Smooth muscle cell (in vitro differentiated cells): ENCODE data around the gene COA4. TPM values are rescaled to one million over a fixed set of nuclear protein-coding genes. Genes with fewer than 3 reads are reported as not detected.

Experiments
- DNase-seq: peaks from one replicate; lab custom pipeline; 2025; ENCODE audit not compliant: unreplicated experiment; lab: John Stamatoyannopoulos, UW
- H2AFZ ChIP-seq: fragments of 200-600 bp; sonication (generic); 2 replicates; pipeline ENCODE4 v1.6.0; 2016; ENCODE audit warnings: antibody characterized with exemption, low read depth, mild to moderate bottlenecking
- H3F3A ChIP-seq: fragments of 200-600 bp; sonication (generic); 2 replicates; pipeline ENCODE4 v1.6.0; 2017; ENCODE audit warnings: antibody characterized with exemption, low read depth
- H3K27ac ChIP-seq: fragments of 200-600 bp; sonication (generic); 2 replicates; pipeline ENCODE4 v1.5.1; 2016; ENCODE audit warnings: low read depth, mild to moderate bottlenecking
- H3K27me3 ChIP-seq: fragments of 200-600 bp; sonication (generic); 2 replicates; pipeline ENCODE4 v1.6.1; 2016; ENCODE audit warnings: low read depth, mild to moderate bottlenecking
- H3K36me3 ChIP-seq: fragments of 200-600 bp; sonication (generic); 2 replicates; pipeline ENCODE4 v1.5.1; 2016; ENCODE audit warnings: low read depth
- H3K4me1 ChIP-seq: fragments of 200-600 bp; sonication (generic); 2 replicates; pipeline ENCODE4 v1.5.1; 2016; ENCODE audit warnings: low read depth
- H3K4me2 ChIP-seq: fragments of 200-600 bp; sonication (generic); 2 replicates; pipeline ENCODE4 v1.6.0; 2016; ENCODE audit warnings: mild to moderate bottlenecking
- H3K4me3 ChIP-seq: fragments of 200-600 bp; sonication (generic); 2 replicates; pipeline ENCODE4 v1.5.1; 2016; ENCODE audit warnings: mild to moderate bottlenecking
- H3K79me2 ChIP-seq: fragments of 200-600 bp; sonication (generic); 2 replicates; pipeline ENCODE4 v1.6.0; 2016; ENCODE audit warnings: low read depth, mild to moderate bottlenecking
- H3K9ac ChIP-seq: fragments of 200-600 bp; sonication (generic); 2 replicates; pipeline ENCODE4 v1.6.0; 2016; ENCODE audit warnings: low read depth
- H3K9me3 ChIP-seq: fragments of 200-600 bp; sonication (generic); replicated peaks from 2 replicates; pipeline ENCODE4 v1.5.1; 2016; ENCODE audit warnings: low read depth
- H4K20me1 ChIP-seq: fragments of 200-600 bp; sonication (generic); 2 replicates; pipeline ENCODE4 v1.6.0; 2016; ENCODE audit warnings: low read depth
- WGBS: methylation state at CpG from one replicate; pipeline ENCODE4 v1.1.7; 2016; ENCODE audit warnings: low lambda C conversion rate; 5-methylcytosine and 5-hydroxymethylcytosine counted together
- polyA plus RNA-seq: library from polyadenylated mRNA; unstranded; fragments of >200 nt; fragmentation: Nextera tagmentation; extraction: Ambion mirVana; gene quantifications from 2 replicates; pipeline ENCODE4 v1.2.1, GENCODE V29; 2016
- total RNA-seq: library from RNA; depleted of rRNA; stranded (reverse); fragments of >200 nt; gene quantifications from 2 replicates; pipeline ENCODE4 v1.2.3, GENCODE V29; 2014
- TF ChIP-seq, protein P1 (sequence below): fragments of 200-600 bp; sonication (generic); IDR thresholded peaks from 2 replicates; pipeline ENCODE4 v1.5.1; 2017; ENCODE audit warnings: borderline replicate concordance, mild to moderate bottlenecking, antibody characterized with exemption; ENCODE audit not compliant: insufficient read depth, poor library complexity, severe bottlenecking

COA4 gene
- total and polyA plus RNA-seq, 2 experiments from 2014 or later, result 44.1 to 52.4 TPM

DNA sequence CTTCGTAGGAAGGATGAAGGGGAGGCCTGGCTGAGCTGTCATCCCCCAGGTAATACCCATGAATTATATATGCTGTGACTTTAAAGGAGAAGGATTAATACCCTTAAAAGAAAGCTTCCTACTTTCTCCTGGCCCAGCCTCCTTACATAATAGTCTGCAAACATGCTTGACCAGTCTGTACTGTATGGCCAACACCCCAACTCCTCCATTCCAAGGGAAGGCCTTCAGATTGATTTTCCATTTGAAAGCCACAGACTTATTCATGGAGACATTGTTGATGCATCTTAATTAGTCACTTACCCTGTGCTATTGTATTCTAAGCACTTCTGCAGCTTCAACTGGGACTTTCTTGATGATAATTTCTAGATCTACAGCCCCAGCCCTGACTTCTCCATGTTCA lies 2.1 kb upstream of the COA4 start:
- Histone ChIP-seq H3K27ac (no peak overlapping the region), H3F3A (no peaks in the 10 kb centered on the region), H2AFZ (no peak overlapping the region), H3K9me3 (no peaks in the 10 kb centered on the region), H3K9ac (no peak overlapping the region), H4K20me1 (no peaks in the 10 kb centered on the region), H3K4me1 (peaks cover 14% of the 10 kb centered on the region), H3K4me2 (no peak overlapping the region), H3K27me3 (no peaks in the 10 kb centered on the region), H3K36me3 (no peaks in the 10 kb centered on the region), H3K79me2 (peaks cover 23% of the 10 kb centered on the region), H3K4me3 (no peak overlapping the region)
- DNase-seq, result no peak
- TF ChIP-seq, protein P1, sequence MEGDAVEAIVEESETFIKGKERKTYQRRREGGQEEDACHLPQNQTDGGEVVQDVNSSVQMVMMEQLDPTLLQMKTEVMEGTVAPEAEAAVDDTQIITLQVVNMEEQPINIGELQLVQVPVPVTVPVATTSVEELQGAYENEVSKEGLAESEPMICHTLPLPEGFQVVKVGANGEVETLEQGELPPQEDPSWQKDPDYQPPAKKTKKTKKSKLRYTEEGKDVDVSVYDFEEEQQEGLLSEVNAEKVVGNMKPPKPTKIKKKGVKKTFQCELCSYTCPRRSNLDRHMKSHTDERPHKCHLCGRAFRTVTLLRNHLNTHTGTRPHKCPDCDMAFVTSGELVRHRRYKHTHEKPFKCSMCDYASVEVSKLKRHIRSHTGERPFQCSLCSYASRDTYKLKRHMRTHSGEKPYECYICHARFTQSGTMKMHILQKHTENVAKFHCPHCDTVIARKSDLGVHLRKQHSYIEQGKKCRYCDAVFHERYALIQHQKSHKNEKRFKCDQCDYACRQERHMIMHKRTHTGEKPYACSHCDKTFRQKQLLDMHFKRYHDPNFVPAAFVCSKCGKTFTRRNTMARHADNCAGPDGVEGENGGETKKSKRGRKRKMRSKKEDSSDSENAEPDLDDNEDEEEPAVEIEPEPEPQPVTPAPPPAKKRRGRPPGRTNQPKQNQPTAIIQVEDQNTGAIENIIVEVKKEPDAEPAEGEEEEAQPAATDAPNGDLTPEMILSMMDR, result no peak
- 77% methylated on average over 1 of the region's 1 CpG for WGBS

DNA sequence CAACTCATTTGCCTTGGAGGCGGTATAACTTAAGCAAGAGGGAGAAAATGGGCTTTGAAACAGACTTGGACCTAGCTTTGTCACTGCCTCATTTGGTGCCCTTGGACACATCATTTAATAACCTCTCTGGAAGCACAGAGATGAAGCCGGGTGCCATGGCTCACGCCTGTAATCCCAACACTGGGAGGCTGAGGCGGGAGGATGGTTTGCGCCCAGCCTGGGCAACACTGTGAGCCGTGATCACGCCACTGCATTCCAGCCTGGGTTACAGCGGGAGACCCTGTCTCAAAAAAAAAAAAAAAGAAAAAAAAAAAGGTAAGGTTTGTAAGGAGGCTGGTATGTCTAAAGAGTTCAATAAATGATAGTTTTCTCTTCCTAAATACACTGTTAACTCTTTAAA lies 806 bp downstream of the COA4 start:
- no peaks in the 10 kb centered on the region for H3F3A ChIP-seq
- DNase-seq, result no peak
- H3K4me1 ChIP-seq, result peaks cover 14% of the 10 kb centered on the region
- 30% methylated on average over 8 of the region's 8 CpGs for WGBS
- H3K36me3 ChIP-seq, result peaks cover 6% of the 10 kb centered on the region
- peak overlapping the region; percentile 91 for H3K4me2 ChIP-seq
- no peaks in the 10 kb centered on the region for H3K9me3 ChIP-seq
- H4K20me1 ChIP-seq, result no peaks in the 10 kb centered on the region
- H3K27me3 ChIP-seq, result no peaks in the 10 kb centered on the region
- peak overlapping the region; percentile 67 for H3K9ac ChIP-seq
- H3K79me2 ChIP-seq, result peaks cover 23% of the 10 kb centered on the region
- H3K27ac ChIP-seq, result peak overlapping the region; percentile 81
- peak overlapping the region; percentile 91 for H2AFZ ChIP-seq
- TF ChIP-seq, protein P1, result no peak
- peak overlapping the region; percentile 67 for H3K4me3 ChIP-seq

DNA sequence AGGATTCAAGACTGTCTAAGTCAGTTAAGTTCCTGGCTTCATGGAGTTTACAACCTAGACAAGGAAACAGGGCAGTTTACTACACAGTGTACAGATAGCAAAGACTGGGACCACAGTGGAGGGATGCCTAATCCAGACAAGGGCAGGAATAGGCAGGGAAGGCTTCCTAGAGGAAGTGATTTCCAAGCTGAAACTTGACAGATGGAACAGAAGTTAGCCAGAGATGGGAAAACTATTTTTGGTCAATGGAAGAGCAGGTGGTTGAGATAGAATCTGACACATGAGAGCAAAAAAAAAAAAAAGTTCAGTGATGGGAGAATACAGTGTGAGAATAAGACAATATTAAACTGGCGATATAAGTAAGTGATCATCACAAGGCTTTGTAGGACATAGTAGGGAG lies 1.3 kb downstream of the COA4 start:
- Histone ChIP-seq H2AFZ (no peak overlapping the region), H3K4me2 (peak overlapping the region; percentile 91), H4K20me1 (no peaks in the 10 kb centered on the region), H3K4me1 (peaks cover 14% of the 10 kb centered on the region), H3K36me3 (peaks cover 6% of the 10 kb centered on the region), H3K27ac (peak overlapping the region; percentile 81), H3K9ac (peak overlapping the region; percentile 67), H3K4me3 (peak overlapping the region; percentile 67), H3K9me3 (no peaks in the 10 kb centered on the region), H3K79me2 (peaks cover 23% of the 10 kb centered on the region), H3F3A (no peaks in the 10 kb centered on the region), H3K27me3 (no peaks in the 10 kb centered on the region)
- TF ChIP-seq, protein P1, result no peak
- WGBS, result 91% methylated on average over 1 of the region's 1 CpG
- no peak for DNase-seq

DNA sequence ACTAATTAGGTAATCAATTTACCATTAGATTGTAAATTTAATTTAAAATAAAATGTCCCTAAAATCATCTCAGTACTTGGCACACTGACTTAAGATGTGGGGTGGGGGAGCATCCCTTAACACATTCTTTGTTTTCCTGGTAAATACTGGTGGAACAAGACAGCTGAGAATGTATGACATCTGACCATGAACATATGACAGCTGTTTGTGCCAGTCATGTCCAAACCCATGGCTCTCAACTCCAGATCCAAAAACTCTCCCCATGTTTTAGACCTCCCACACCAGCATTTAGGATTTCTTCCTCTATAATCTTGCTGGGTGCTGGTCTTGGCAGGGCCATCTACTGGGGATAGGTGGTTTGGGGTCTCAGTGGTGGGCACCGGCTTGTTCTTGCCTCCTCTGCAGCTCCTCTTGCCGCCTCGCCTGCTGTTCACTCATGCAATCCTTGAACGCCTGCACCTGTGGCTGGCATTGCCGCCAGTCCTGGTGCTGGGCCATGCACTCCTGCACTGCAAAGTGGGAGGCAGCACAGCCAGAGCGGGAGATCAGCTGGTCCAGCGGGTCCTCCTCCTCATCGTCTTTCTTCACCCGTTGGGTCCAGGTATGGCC lies 3.8 kb downstream of the COA4 start:
- Histone ChIP-seq H3K9ac (no peak overlapping the region), H3K27me3 (no peaks in the 10 kb centered on the region), H3K79me2 (peaks cover 23% of the 10 kb centered on the region), H3K4me1 (peaks cover 14% of the 10 kb centered on the region), H2AFZ (no peak overlapping the region), H3K27ac (no peak overlapping the region), H3F3A (no peaks in the 10 kb centered on the region), H3K9me3 (no peaks in the 10 kb centered on the region), H4K20me1 (no peaks in the 10 kb centered on the region), H3K4me2 (no peak overlapping the region), H3K36me3 (peaks cover 6% of the 10 kb centered on the region), H3K4me3 (no peak overlapping the region)
- no peak for DNase-seq
- TF ChIP-seq, protein P1, result no peak
- 96% methylated on average over 9 of the region's 9 CpGs for WGBS
